Smooth muscle cell (in vitro differentiated cells): ENCODE measurements around the gene DENND2C. TPM values are rescaled to one million over a fixed set of nuclear protein-coding genes. Genes with fewer than 3 reads are reported as not detected.
A peak's percentile ranks its signal among the peaks of the same experiment; 100 is the strongest.

Experiments used
- DNase-seq: peaks from one replicate; lab custom pipeline; 2025; ENCODE audit not compliant: unreplicated experiment; lab: John Stamatoyannopoulos, UW
- H2AFZ ChIP-seq: fragments of 200-600 bp; sonication (generic); 2 replicates; pipeline ENCODE4 v1.6.0; 2016; ENCODE audit warnings: antibody characterized with exemption, low read depth, mild to moderate bottlenecking
- H3F3A ChIP-seq: fragments of 200-600 bp; sonication (generic); 2 replicates; pipeline ENCODE4 v1.6.0; 2017; ENCODE audit warnings: antibody characterized with exemption, low read depth
- H3K27ac ChIP-seq: fragments of 200-600 bp; sonication (generic); 2 replicates; pipeline ENCODE4 v1.5.1; 2016; ENCODE audit warnings: low read depth, mild to moderate bottlenecking
- H3K27me3 ChIP-seq: fragments of 200-600 bp; sonication (generic); 2 replicates; pipeline ENCODE4 v1.6.1; 2016; ENCODE audit warnings: low read depth, mild to moderate bottlenecking
- H3K36me3 ChIP-seq: fragments of 200-600 bp; sonication (generic); 2 replicates; pipeline ENCODE4 v1.5.1; 2016; ENCODE audit warnings: low read depth
- H3K4me1 ChIP-seq: fragments of 200-600 bp; sonication (generic); 2 replicates; pipeline ENCODE4 v1.5.1; 2016; ENCODE audit warnings: low read depth
- H3K4me2 ChIP-seq: fragments of 200-600 bp; sonication (generic); 2 replicates; pipeline ENCODE4 v1.6.0; 2016; ENCODE audit warnings: mild to moderate bottlenecking
- H3K4me3 ChIP-seq: fragments of 200-600 bp; sonication (generic); 2 replicates; pipeline ENCODE4 v1.5.1; 2016; ENCODE audit warnings: mild to moderate bottlenecking
- H3K79me2 ChIP-seq: fragments of 200-600 bp; sonication (generic); 2 replicates; pipeline ENCODE4 v1.6.0; 2016; ENCODE audit warnings: low read depth, mild to moderate bottlenecking
- H3K9ac ChIP-seq: fragments of 200-600 bp; sonication (generic); 2 replicates; pipeline ENCODE4 v1.6.0; 2016; ENCODE audit warnings: low read depth
- H3K9me3 ChIP-seq: fragments of 200-600 bp; sonication (generic); replicated peaks from 2 replicates; pipeline ENCODE4 v1.5.1; 2016; ENCODE audit warnings: low read depth
- H4K20me1 ChIP-seq: fragments of 200-600 bp; sonication (generic); 2 replicates; pipeline ENCODE4 v1.6.0; 2016; ENCODE audit warnings: low read depth
- CTCF ChIP-seq: fragments of 200-600 bp; sonication (generic); IDR thresholded peaks from 2 replicates; pipeline ENCODE4 v1.5.1; 2017; ENCODE audit warnings: borderline replicate concordance, mild to moderate bottlenecking, antibody characterized with exemption; ENCODE audit not compliant: insufficient read depth, poor library complexity, severe bottlenecking
- WGBS: methylation state at CpG from one replicate; pipeline ENCODE4 v1.1.7; 2016; ENCODE audit warnings: low lambda C conversion rate; 5-methylcytosine and 5-hydroxymethylcytosine counted together
- polyA plus RNA-seq: library from polyadenylated mRNA; unstranded; fragments of >200 nt; fragmentation: Nextera tagmentation; extraction: Ambion mirVana; gene quantifications from 2 replicates; pipeline ENCODE4 v1.2.1, GENCODE V29; 2016
- total RNA-seq: library from RNA; depleted of rRNA; stranded (reverse); fragments of >200 nt; gene quantifications from 2 replicates; pipeline ENCODE4 v1.2.3, GENCODE V29; 2014

Gene DENND2C, protein sequence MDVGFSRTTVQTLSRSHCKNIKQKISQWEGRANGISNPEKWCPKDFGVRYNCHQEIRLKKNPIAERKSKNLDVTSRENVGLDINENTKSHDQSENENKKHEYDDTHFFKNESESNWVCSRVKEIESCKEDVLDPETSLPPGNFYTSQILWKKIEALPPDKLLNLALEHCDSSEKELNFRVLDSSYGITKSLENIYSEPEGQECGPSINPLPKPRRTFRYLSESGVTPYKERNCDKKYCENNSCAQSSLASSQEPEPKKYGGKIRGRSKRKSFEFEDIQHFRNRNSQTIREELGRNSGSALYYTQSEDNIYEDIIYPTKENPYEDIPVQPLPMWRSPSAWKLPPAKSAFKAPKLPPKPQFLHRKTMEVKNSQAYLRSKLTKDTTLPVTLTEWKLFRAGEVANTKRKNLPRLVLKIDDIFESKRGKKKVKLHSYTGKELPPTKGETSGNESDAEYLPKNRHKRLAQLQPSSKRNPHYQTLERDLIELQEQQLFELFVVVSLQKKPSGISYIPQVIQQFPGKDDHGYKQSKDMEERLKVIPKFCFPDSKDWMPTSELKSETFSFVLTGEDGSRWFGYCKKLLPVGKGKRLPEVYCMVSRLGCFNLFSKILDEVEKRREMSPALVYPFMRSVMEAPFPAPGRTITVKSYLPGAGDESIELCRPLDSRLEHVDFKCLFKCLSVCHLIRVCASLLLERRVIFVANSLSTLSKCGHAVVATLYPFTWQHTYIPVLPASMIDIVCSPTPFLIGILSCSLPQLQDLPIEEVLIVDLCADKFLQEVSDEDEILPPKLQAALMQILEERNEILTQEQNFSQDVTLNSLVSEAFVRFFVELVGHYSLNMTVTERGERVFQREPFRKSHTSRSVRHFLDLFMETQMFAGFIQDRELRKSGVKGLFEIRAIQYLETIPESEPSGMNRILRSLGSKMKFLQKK
- total RNA-seq (4.1 and 8.6 TPM in 2 replicates), polyA plus RNA-seq (1.4 and 2.9 TPM in 2 replicates)

- Histone ChIP-seq H3K9ac (peak within 1 kb of the TSS; percentile 89), H3K4me3 (peak within 1 kb of the TSS; percentile 69), H4K20me1 (no peaks in the 10 kb centered on the region), H3K27ac (peak within 1 kb of the TSS; percentile 93), H3K79me2 (peaks cover 9% of the 10 kb centered on the region), H3K4me1 (no peaks in the 10 kb centered on the region), H3K27me3 (peaks cover 4% of the 10 kb centered on the region), H3K4me2 (peak within 1 kb of the TSS; percentile 87), H3F3A (no peaks in the 10 kb centered on the region), H3K9me3 (no peaks in the 10 kb centered on the region), H2AFZ (peak within 1 kb of the TSS; percentile 92), H3K36me3 (no peaks in the 10 kb centered on the region)
- DNase-seq = no peak
- TF ChIP-seq CTCF = no peak
- under 1% methylated on average over 50 of the region's 50 CpGs for WGBS
These were observed at the start of gene DENND2C for GRCh38 chr1:114669562-114670082. Gene DENND2C, minus strand, starts transcription at chr1:114670049. Its CDS starts 44,065 bp downstream, at chr1:114625984.

DNA sequence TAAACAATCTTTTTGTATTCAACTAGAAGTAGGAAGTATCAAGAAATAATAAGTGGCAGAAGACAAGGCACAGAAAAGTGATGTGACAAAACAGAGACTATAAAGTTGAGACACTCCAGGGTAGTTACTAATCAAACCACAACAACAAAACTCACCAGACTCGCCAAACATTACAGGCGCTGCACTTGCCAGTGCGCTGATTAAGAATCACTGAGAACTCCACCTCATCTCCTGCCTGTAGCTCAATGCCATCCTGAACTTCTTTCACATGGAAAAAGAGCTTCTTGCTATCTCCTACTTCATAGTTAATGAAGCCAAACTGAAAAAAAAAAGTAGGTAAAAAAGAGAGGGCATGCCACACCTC lies 49.6 kb upstream of the DENND2C start:
- H3K4me1 ChIP-seq = peaks cover 17% of the 10 kb centered on the region
- H3K27me3 ChIP-seq = no peaks in the 10 kb centered on the region
- H3K9me3 ChIP-seq = no peaks in the 10 kb centered on the region
- no peak overlapping the region for H3K4me3 ChIP-seq
- peaks cover 22% of the 10 kb centered on the region for H3K36me3 ChIP-seq
- no peak for TF ChIP-seq CTCF
- no peak overlapping the region for H2AFZ ChIP-seq
- WGBS = 84% methylated on average over 3 of the region's 3 CpGs
- no peak for DNase-seq
- peaks cover 51% of the 10 kb centered on the region for H3F3A ChIP-seq
- H3K27ac ChIP-seq = peak overlapping the region; percentile 99
- H3K9ac ChIP-seq = peak overlapping the region; percentile 77
- no peaks in the 10 kb centered on the region for H4K20me1 ChIP-seq
- peaks cover 26% of the 10 kb centered on the region for H3K79me2 ChIP-seq
- peak overlapping the region; percentile 44 for H3K4me2 ChIP-seq

GRCh38 chr1:114718661-114719423 lies 49.0 kb upstream of the DENND2C start:
- Histone ChIP-seq H3K27ac (peak overlapping the region; percentile 99), H3K4me2 (peak overlapping the region; percentile 44), H3K36me3 (peaks cover 17% of the 10 kb centered on the region)

More at GRCh38 chr1:114718661-114719423, 49.0 kb upstream of the DENND2C start:
- Histone ChIP-seq H2AFZ (no peak overlapping the region), H3K4me3 (no peak overlapping the region), H3F3A (peaks cover 51% of the 10 kb centered on the region), H4K20me1 (no peaks in the 10 kb centered on the region), H3K4me1 (peaks cover 17% of the 10 kb centered on the region), H3K79me2 (peaks cover 30% of the 10 kb centered on the region), H3K9ac (peak overlapping the region; percentile 77), H3K27me3 (no peaks in the 10 kb centered on the region), H3K9me3 (no peaks in the 10 kb centered on the region)
- 78% methylated on average over 11 of the region's 11 CpGs for WGBS
- no peak for TF ChIP-seq CTCF
- no peak for DNase-seq
